Measurements from ENCODE around the gene NRCAM.
"Not testable (repeated sequence)": the region's sequence is repeated elsewhere in the genome, so short reads cannot be mapped to it uniquely, and the experiment has no call there.

Gene NRCAM

DNA sequence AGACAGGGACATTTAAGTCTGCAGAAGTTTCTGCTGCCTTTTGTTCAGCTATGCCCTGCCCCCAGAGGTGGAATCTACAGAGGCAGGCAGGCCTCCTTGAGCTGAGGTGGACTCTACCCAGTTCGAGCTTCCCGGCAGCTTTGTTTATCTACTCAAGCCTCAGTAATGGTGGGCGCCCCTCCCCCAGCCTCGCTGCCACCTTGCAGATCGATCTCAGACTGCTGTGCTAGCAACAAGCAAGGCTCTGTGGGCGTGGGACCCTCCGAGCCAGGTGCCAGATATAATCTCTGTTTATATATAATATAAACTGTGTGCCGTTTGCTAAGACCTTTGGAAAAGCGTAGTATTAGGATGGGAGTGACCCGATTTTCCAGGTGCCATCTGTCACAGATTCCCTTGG is 63.1 kb downstream of the NRCAM start:
- DNase-seq = not testable (repeated sequence)

GRCh38 chr7:108387686-108388085 is 68.5 kb downstream of the NRCAM start:
- DNase-seq = not testable (repeated sequence)

DNA sequence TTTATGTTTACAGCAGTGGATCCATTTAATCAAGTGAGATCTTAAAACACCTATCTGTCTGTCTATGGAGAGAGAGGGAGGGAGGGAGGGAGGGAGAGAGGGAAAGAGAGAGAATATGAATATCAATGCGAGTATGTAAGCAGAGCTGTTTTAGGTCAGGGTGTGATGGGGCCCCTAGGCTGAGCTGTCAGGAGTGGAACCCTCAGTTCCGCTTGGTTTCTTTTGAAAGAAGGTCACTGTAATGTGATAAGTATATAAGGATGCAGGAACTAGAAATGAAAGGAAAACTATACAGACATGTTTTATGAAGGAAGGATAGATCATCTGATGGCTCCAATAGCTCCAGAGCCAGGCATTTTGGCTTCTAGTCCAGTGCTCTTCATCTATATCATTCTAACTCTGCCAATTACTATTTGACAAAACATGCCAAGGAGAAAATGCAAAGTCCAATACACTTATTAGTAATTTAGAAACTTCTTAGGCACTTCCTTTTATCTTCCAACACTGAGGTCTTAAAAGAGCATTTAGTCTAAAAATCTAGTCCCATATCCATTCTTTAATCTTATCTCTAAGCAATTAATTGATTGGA is 70.3 kb downstream of the NRCAM start:
- no peak for DNase-seq

DNA sequence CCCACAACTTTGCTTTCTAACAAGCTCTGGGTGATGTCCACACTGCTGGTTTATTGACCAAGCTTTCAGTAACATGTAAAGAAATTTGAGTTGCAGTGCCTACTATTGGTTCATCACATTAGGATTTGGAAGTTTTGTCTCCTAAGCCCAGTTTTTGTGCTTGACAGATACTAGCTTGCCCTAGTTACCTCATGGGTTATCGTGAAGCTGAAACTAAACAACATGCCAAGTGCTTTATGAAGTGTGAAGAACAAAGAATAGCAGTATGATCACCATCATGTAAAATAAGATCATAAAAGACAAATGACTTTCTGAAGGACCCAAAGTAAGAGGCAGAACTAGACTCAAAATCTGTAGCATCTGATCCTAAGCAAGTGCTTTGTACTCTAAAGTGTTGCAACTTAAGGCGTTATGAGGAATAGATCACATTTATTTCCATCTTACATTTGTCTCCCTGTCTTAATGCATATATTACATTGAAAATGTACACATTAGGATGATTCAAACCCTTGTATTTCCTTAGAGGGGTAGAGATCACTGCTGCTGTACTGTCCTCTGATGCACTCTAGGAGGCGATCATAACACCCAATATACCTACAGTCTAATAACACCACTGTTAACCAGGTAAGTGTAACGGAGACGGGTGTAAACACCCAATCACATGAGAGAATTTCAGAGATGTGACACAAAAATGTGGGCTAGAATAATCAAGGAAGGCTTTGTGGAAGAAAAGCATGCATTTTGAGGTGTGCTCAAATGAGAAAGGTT is 71.3 kb downstream of the NRCAM start:
- no peak for DNase-seq

DNA sequence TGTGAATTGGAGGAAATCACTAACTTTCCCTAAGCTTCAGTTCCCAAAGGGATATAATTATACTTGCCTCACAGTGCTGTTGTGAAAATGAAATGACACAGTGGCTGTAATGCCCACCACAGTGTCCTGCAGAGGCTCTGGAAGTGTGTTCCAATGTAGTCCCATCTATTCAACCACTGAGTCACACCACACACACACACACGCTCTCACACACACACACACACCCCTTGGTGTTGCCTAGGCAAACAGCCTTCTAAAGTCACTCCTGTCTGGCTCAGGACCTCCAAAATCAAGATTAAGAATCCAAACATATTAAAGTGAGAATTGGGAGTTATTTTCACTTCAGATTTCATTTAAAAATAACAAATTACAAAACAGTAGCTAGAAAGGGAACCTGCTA is 73.3 kb downstream of the NRCAM start:
- DNase-seq = no peak

DNA sequence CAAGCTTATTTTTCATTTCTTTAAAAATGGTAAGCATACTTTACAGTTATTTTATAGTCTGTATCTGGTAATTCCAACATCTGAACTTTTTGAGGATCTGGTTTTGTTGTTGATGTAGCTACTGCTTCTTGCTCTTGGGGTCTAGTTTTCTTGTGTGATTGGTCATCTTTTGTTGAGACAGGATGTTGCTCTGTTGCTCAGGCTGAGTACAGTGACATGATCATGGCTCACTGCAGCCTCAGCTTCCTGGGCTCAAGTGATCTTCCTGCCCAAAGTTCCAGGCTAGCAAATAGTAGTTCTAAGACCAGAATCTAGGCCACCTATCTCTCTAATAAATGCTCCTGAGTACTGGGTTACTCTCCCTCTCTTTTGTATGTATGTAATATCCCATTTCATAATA is 75.7 kb downstream of the NRCAM start:
- no peak for DNase-seq

DNA sequence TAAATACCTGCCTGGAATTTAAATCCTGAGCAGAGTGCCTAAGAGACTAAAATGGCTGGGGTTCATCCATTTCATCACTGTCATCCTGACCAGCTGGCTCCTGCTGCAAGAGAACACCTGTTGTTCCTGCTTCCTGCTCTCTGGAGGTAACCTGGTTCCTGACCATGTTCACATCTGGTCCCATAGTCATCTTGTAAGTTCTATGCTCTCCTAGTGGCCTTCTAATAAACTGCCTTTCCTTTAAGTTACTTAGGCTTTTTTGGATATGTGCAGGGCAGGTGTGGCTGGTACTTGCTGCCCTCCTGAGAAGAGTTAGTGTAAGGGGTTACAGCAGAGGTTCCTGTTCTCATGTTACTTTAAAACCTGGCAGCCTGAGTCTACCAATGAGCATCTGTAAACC is 80.0 kb downstream of the NRCAM start:
- DNase-seq = no peak

DNA sequence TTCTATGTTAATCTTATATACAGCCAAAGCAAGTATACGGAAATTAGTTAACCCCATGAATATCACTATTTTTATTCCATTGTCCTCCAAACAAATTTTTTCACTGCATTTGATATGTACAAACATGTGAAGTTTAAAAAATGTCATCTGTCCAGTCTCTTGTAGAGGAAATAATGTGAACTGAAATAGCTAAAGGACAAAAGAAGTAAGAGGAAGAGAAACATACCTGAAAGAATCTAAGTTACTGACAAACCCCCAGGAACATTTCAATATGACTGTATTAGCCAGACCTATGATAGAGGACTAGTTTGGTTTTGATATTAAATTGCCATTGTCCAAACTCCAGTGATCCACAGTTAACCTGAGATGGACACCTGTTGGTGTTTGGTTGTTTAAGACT is 80.6 kb downstream of the NRCAM start:
- no peak for DNase-seq

DNA sequence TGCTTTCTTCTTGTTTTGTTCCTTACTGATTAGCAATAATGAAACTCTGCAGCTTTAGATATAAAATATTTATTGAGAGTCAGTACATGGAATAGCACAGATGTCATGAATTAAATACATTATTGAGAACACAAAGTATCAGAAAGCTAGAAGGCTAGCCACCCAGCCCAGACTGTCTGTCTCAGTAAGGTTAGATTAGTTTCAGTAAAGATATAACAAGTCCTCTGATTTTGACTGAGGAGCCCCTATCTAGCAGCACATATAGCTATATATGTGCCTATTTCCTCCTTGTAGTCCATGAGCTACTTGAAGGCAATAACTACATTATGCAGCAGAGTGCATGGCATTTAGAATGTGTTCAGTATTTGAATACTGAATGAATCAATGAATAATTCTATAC is 81.3 kb downstream of the NRCAM start:
- no peak for DNase-seq

GRCh38 chr7:108372618-108373017 is 83.6 kb downstream of the NRCAM start:
- no peak for DNase-seq

DNA sequence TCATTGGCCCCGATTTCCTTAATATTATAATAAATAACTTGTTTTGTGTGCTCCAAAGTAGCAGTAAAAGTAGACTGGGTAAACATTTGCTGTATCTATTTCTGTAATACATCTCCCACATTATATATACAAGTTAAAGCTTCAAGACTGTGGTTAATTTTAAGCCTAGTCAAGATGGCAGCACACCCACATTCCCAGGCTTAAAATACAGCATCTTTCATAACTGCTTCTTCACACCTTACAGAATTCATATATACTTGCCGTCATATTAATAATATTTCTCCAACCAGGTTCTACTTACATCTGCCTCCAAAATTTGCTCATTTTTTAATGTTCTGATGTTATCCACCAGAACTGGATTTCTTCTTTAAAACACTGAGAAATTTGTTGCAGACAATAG is 85.6 kb downstream of the NRCAM start:
- DNase-seq = no peak

DNA sequence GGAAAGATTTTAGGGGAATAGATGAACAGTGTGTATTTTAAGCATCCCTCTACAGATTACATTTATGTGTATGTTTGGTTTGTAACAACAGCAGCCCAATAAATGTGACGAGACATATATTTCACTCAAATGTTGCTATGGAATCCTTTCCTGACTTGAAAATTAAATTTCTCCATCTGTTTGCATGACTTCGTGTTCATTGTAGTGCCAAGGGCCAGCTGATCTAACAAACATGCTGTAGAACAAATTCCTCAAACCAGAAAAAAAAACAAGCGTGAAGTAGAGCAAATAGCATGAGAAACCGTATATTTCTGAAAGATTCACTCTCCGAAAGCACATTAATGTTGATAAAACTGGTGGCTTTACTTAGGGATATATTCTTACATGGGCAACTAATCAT is 87.8 kb downstream of the NRCAM start:
- no peak for DNase-seq

DNA sequence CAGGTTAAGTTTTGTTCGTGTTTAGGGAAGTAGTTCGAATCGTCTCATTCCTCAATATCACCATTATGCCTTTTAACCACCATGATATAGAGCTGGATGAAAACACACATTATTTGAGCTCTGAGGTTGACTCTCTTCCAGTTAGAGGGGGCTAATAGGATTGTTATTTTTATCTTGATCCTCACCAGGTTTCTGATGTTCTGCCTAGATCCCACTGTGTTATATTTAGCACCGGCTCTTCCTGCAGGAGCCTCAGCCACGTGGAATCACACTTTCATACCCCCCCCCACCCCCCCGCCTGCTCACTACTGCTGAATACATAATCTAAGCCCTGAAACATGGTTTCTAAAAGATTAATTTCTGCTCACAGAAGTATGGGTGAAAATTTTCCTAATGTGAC is 88.3 kb downstream of the NRCAM start:
- no peak for DNase-seq

GRCh38 chr7:108367314-108367713 is 88.9 kb downstream of the NRCAM start:
- DNase-seq = no peak

- no peak for DNase-seq
Observed at GRCh38 chr7:108363659-108364058, 92.6 kb downstream of the NRCAM start.

DNA sequence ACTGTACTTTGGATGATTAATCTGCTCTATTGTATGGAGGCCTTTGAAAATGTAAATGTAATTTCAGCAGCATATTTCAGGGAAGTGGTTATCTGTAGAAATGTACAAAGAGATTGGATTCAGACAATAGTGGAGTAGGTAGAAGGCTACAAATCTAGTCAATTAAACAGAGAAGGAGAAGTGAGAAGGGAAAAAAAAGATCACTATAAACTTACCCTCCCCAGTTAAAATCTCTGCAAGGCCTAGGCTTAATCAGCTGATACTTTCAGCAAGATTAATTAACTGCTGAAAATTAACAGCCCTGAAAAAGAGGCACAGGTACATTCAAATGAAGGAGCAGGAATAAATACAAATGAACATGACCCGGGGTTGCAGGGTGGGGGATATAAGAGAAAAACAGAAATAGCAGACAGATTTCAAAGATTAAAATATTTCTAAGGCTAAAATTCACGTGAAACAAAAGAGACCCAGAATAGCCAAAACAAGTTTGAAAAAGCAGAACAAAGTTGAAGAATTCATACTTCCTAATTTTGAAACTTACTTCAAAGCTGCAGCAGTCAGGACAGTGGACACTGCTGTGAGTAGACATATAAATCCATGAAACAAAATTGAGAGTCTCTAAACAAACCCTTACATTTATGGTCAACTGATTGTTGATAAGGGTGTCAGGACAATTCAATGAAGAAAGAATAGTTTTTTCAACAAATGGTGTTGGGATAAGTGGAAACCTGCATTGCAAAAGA is 96.0 kb downstream of the NRCAM start:
- DNase-seq = no peak

DNA sequence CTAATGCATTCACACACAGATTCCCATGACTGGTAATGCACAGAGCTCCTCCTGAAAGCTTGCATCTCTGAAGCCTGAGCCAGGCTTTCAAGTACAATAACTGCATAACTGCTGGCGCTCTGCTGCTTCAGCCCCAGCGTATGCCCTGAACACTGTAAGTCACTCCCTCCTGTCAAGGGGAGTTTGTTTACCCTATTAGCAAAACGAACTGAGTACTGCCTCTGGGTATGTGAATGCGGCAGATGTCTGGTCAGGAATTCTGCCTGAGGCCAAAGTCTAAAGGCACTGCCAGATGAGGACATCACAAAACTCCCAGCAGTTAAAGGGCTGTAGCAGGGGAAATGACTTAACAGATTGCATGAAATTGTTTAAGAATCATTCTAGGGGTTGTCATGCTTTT is 97.7 kb downstream of the NRCAM start:
- DNase-seq = no peak

- no peak for DNase-seq
Observed at GRCh38 chr7:108351729-108352131, 104.5 kb downstream of the NRCAM start.

DNA sequence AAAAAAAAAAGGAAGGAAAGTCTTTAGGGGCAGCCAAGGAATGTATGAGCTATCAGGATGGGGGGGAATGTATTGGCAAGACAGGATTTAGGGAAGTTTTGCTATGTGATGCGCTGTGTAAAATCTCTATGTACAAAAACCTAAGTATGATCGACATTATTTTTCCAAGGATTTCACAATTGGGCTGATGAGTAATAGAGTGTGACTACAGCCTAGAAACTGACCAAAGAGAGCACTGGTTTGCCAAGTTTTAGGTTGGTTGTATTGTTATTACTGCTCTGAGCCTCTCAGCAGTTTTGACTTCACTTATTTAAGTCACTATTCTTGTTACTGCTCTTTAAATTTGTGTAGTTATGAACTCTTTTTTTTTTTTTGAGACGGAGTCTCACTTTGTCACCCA is 107.3 kb downstream of the NRCAM start:
- no peak for DNase-seq

DNA sequence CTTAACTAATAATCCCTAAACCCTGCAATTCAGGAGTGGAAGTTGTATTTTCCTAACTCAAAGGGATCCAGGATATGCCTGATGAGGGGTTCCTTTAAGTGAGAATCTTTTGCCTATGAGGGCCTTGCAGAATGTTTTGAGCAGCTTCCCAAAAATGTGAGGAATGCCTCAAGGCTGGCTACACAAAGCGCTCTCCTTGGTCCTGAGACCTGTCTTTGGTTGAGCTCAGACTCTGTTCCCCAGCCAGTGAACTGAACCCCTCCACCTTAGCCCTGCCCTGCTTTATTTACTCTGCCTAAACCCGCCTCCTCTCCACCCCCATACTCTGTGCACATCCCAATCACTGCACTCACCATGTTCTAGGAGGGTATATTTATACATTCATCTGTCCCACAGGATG is 108.6 kb downstream of the NRCAM start:
- no peak for DNase-seq

GRCh38 chr7:108345710-108346336 is 110.4 kb downstream of the NRCAM start:
- DNase-seq = no peak

DNA sequence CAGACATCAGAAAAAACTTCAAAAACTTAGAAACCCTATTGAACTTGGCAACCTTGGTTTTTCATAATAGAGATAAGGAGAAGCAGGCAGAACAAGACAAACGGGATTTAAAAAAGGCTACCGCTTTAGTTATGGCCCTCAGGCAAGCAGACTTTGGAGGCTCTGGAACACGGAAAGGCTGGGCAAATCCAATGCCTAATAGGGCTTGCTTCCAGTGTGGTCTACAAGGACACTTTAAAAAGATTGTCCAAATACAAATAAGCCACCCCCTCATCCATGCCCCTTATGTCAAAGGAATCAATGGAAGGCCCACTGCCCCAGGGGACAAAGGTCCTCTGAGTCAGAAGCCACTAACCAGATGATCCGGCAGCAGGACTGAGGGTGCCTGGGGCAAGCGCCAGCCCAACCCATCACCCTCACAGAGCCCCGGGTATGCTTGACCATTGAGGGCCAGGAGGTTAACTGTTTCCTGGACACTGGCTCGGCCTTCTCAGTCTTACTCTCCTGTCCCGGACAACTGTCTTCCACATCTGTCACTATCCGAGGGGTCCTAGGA is 115.3 kb downstream of the NRCAM start:
- no peak for DNase-seq

DNA sequence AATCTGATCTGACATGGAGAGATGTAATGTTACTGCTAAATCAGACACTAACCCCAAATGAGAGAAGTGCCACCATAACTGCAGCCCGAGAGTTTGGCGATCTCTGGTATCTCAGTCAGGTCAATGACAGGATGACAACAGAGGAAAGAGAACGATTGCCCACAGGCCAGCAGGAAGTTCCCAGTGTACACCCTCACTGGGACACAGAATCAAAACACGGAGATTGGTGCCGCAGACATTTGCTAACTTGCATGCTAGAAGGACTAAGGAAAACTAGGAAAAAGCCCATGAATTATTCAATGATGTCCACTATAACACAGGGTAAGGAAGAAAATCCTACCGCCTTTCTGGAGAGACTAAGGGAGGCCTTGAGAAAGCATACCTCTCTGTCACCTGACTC is 115.8 kb downstream of the NRCAM start:
- not testable (repeated sequence) for DNase-seq
